Mesothelial cell of epicardium (in vitro differentiated cells): ENCODE results near the gene SMARCC1. TPM values are rescaled to one million over a fixed set of nuclear protein-coding genes. Genes with fewer than 3 reads are reported as not detected.

Source experiments
- DNase-seq, 2 experiments: peaks; one replicate each; pipeline ENCODE4 v3.0.0; 2021; ENCODE audit warnings: low spot score in 2 of 2; ENCODE audit not compliant: unreplicated experiment in 2 of 2
- H3K27ac Mint-ChIP-seq: 2 replicates; pipeline ENCODE4 v1.8.0; 2021; ENCODE audit warnings: mixed read lengths
- H3K27me3 Mint-ChIP-seq: 2 replicates; pipeline ENCODE4 v1.8.0; 2021; ENCODE audit warnings: low read depth, mixed read lengths
- H3K36me3 Mint-ChIP-seq: 2 replicates; pipeline ENCODE4 v1.8.0; 2021; ENCODE audit warnings: mixed read lengths
- H3K4me1 Mint-ChIP-seq: 2 replicates; pipeline ENCODE4 v1.8.0; 2021; ENCODE audit warnings: mixed read lengths
- H3K4me3 Mint-ChIP-seq: 2 replicates; pipeline ENCODE4 v1.8.0; 2021; ENCODE audit warnings: mild to moderate bottlenecking, moderate library complexity, mixed read lengths
- H3K9me3 Mint-ChIP-seq: 2 replicates; pipeline ENCODE4 v1.8.0; 2021; ENCODE audit warnings: mixed read lengths
- CTCF ChIP-seq: fragments of 200-600 bp; sonication (generic); IDR thresholded peaks from one replicate; pipeline ENCODE4 v1.5.0; 2021; ENCODE audit warnings: antibody characterized with exemption; ENCODE audit not compliant: unreplicated experiment
- total RNA-seq: library from RNA; stranded (reverse); gene quantifications from 3 replicates; pipeline ENCODE4 v1.2.1, GENCODE V29; 2021

The SMARCC1 gene
- total RNA-seq, 1 donor from 2014 or later: 215 TPM

DNA sequence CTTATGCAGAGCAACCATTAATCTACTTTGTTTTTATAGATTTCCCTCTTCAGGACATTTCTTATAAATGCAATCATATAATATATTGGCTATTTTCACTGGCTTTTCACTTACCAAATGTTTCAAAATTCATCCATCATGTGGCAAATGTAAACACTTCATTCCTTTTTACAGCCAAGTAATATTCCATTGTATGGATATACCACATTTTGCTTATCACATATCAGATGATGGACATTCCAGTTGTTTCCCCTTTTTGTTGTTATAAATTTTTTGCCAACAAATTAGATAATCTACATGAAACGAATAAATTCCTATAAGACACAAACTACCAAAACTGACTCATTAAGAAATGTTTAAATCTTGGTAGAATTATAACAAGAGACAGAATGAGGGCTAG is 123.2 kb downstream of the SMARCC1 start:
- Mint-ChIP-seq H3K36me3 (peaks cover 48% of the 10 kb centered on the region), H3K9me3 (peaks cover 25% of the 10 kb centered on the region), H3K4me1 (no peaks in the 10 kb centered on the region), H3K27me3 (no peaks in the 10 kb centered on the region), H3K27ac (no peak overlapping the region), H3K4me3 (no peak overlapping the region)
- no peak for TF ChIP-seq CTCF
- no peak for DNase-seq

DNA sequence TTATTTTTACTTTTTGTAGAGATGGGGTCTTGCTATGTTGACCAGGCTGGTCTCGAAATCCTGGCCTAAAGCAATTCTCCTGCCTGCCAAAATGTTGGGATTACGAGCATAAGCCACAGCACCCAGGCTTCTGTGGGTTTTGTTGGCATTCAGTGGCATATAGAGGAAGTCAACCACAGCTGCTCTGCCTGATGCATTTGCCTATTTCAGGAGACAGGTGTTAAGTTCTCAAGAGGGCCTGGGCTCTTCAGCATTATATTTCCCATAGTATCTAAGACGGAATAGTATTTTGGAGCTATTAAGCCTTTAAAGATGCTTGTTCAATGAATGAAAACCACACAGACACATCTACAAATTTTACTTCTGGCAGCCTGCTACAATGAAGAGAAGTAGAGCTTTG is 129.6 kb downstream of the SMARCC1 start:
- no peaks in the 10 kb centered on the region for H3K4me1 Mint-ChIP-seq
- TF ChIP-seq CTCF: no peak
- no peaks in the 10 kb centered on the region for H3K27me3 Mint-ChIP-seq
- H3K9me3 Mint-ChIP-seq: peaks cover 8% of the 10 kb centered on the region
- H3K36me3 Mint-ChIP-seq: peaks cover 38% of the 10 kb centered on the region
- no peak overlapping the region for H3K4me3 Mint-ChIP-seq
- DNase-seq: no peak
- H3K27ac Mint-ChIP-seq: no peak overlapping the region

- Mint-ChIP-seq H3K4me3 (no peak overlapping the region), H3K27me3 (no peaks in the 10 kb centered on the region), H3K36me3 (peaks cover 29% of the 10 kb centered on the region), H3K9me3 (no peaks in the 10 kb centered on the region), H3K27ac (no peak overlapping the region), H3K4me1 (peaks cover 8% of the 10 kb centered on the region)
- DNase-seq: no peak
- no peak for TF ChIP-seq CTCF
Measured at GRCh38 chr3:47650294-47650693, 131.4 kb downstream of the SMARCC1 start.

- H3K9me3 Mint-ChIP-seq: no peaks in the 10 kb centered on the region
- peaks cover 24% of the 10 kb centered on the region for H3K36me3 Mint-ChIP-seq
- H3K27me3 Mint-ChIP-seq: no peaks in the 10 kb centered on the region
- DNase-seq: no peak
- H3K27ac Mint-ChIP-seq: no peak overlapping the region
- TF ChIP-seq CTCF: no peak
- H3K4me1 Mint-ChIP-seq: peaks cover 8% of the 10 kb centered on the region
- H3K4me3 Mint-ChIP-seq: no peak overlapping the region
Measured at GRCh38 chr3:47647550-47647949, 134.1 kb downstream of the SMARCC1 start.

DNA sequence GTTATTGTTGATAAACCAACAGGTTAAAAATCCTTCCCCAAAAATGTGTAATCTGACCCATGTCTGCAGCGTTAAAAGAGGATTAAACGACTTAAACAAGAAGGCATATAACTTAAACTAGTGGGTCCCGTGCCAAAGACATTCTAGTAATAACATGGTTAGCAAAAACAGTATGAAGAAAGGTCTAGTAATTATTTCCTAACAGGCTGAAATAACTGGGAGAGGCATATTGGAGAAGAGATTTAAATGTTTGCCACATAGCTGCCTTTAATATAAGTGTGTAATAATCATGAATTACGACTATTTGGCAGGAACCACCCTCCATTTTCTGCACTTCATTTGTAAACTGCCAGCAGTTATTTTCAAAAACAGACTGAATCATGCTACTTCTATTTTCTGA is 135.3 kb downstream of the SMARCC1 start:
- H3K27ac Mint-ChIP-seq: peak overlapping the region; percentile 80
- no peaks in the 10 kb centered on the region for H3K9me3 Mint-ChIP-seq
- H3K27me3 Mint-ChIP-seq: no peaks in the 10 kb centered on the region
- TF ChIP-seq CTCF: no peak
- no peak overlapping the region for H3K4me3 Mint-ChIP-seq
- H3K36me3 Mint-ChIP-seq: peaks cover 27% of the 10 kb centered on the region
- H3K4me1 Mint-ChIP-seq: peaks cover 8% of the 10 kb centered on the region
- no peak for DNase-seq

DNA sequence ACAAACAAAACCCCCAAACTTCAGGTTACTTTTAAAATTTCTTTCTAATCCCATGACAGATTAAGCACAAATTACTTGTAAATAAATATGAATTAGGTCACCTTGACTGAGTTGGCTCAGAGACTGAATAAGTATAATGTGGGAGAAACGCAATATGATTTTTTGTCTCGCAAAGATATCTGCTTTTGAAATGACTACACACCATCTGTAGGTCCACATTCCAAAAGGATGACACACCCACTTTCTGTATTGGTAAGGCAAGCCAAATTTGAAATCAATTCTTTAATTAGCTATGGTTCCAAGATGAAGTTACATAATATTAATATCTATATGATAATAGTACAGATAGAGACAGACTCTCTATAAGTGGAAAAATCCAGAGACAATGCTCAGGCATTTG is 136.1 kb downstream of the SMARCC1 start:
- peaks cover 8% of the 10 kb centered on the region for H3K4me1 Mint-ChIP-seq
- H3K9me3 Mint-ChIP-seq: no peaks in the 10 kb centered on the region
- no peak overlapping the region for H3K4me3 Mint-ChIP-seq
- no peaks in the 10 kb centered on the region for H3K27me3 Mint-ChIP-seq
- H3K36me3 Mint-ChIP-seq: peaks cover 27% of the 10 kb centered on the region
- no peak for TF ChIP-seq CTCF
- no peak for DNase-seq
- H3K27ac Mint-ChIP-seq: no peak overlapping the region
